ENCODE results near the gene STOML3. TPM values are rescaled to one million over a fixed set of nuclear protein-coding genes. Genes with fewer than 3 reads are reported as not detected.

STOML3 gene
- total RNA-seq, 3 donors from 2014 or later (not counting 1 experiment from before 2014, with no cell fraction given) = not detected

DNA sequence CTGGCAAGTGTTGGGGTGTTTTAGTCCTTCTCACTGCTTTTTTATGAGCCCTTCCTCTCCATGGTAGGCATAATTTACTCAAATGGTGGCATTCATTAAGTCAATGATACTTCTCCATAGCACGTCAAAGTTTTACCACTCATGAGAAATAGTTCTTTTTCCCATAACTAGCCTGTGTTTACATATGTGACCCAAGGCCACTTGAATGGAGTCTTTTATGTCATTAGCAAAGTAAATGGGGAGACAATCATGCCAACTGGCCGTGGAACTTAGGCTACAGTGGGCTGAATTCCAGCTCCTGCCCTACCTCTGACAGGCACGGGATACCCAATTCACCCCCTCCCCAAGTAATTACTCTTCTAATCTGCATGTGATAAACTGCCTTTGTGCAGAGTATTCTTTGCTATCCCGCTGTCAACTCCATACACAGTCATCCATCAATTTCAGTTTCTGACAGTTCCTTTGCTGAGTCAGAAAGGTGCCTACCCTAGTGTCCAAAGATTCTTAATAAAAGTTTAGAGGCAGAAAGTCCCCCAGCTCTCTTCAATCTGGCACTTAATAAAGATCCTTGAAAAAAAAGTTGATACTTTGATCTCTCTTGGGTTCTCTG is 30.3 kb upstream of the STOML3 start:
- Histone ChIP-seq H3K36me3 (ENCODE audit: control insufficient read depth, insufficient read depth, low read length) (peaks cover 69% of the 10 kb centered on the region), H3K4me1 (ENCODE audit: control insufficient read depth, insufficient read depth, low read length) (peaks cover 3% of the 10 kb centered on the region), H3K27me3 (ENCODE audit: control insufficient read depth, insufficient read depth, low read length) (no peaks in the 10 kb centered on the region), H3K9me3 (ENCODE audit: control insufficient read depth, insufficient read depth, low read length) (no peaks in the 10 kb centered on the region), H3K4me3 (ENCODE audit: low read length) (no peak overlapping the region), H3K27ac (ENCODE audit: low read length) (no peak overlapping the region)
- DNase-seq (no peak), ATAC-seq (no peak)
- H3K27ac Mint-ChIP-seq = peak overlapping the region in 1 of 2 donors; percentile 29
- H3K27me3 Mint-ChIP-seq (ENCODE audit: low read depth in 2 of 2) = no peaks in the 10 kb centered on the region
- TF ChIP-seq, protein P1, sequence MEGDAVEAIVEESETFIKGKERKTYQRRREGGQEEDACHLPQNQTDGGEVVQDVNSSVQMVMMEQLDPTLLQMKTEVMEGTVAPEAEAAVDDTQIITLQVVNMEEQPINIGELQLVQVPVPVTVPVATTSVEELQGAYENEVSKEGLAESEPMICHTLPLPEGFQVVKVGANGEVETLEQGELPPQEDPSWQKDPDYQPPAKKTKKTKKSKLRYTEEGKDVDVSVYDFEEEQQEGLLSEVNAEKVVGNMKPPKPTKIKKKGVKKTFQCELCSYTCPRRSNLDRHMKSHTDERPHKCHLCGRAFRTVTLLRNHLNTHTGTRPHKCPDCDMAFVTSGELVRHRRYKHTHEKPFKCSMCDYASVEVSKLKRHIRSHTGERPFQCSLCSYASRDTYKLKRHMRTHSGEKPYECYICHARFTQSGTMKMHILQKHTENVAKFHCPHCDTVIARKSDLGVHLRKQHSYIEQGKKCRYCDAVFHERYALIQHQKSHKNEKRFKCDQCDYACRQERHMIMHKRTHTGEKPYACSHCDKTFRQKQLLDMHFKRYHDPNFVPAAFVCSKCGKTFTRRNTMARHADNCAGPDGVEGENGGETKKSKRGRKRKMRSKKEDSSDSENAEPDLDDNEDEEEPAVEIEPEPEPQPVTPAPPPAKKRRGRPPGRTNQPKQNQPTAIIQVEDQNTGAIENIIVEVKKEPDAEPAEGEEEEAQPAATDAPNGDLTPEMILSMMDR (IDR thresholded peaks at IDR 0.05) = no peak
- intact Hi-C loops (cut with micrococcal nuclease) = no loop called here
- no peak overlapping the region for H3K4me3 Mint-ChIP-seq
- H3K4me1 Mint-ChIP-seq = peaks cover 19 to 22% of the 10 kb centered on the region in 2 donors
- H3K9me3 Mint-ChIP-seq = no peaks in the 10 kb centered on the region
- 98% methylated on average over 3 of the region's 4 CpGs for WGBS (ENCODE audit: insufficient coverage)
- H3K36me3 Mint-ChIP-seq = no peaks in the 10 kb centered on the region

DNA sequence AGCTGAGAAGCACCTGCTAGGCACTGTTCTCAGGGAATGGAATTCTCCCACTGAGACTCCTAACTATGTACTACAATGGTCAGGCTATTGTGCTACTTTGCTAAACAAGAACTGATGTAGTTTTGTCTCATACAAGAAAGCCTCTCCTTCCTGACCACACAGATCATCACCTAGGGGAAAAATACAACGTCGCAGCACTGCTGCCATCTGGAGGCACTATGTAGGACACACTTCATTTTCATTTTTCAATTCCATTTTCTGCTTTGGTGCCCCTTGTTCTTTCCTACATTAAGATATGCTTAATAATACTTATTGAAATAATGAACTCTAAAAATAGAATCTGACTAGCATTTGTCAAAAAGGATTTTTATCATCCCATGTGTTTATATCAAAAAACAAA is 26.2 kb upstream of the STOML3 start:
- 13% methylated on average over 2 of the region's 2 CpGs for WGBS (ENCODE audit: insufficient coverage)
- TF ChIP-seq, protein P1 (IDR thresholded peaks at IDR 0.05) = peak; percentile 46
- Histone ChIP-seq H3K4me3 (ENCODE audit: low read length) (no peak overlapping the region), H3K27ac (ENCODE audit: low read length) (no peak overlapping the region), H3K9me3 (ENCODE audit: control insufficient read depth, insufficient read depth, low read length) (no peaks in the 10 kb centered on the region), H3K27me3 (ENCODE audit: control insufficient read depth, insufficient read depth, low read length) (no peaks in the 10 kb centered on the region), H3K4me1 (ENCODE audit: control insufficient read depth, insufficient read depth, low read length) (peaks cover 3% of the 10 kb centered on the region), H3K36me3 (ENCODE audit: control insufficient read depth, insufficient read depth, low read length) (peaks cover 68% of the 10 kb centered on the region)
- ATAC-seq (peak; percentile 69 to 78 (median 73)), DNase-seq (peak in 1 of 2 donors; percentile 47)
- intact Hi-C loops (cut with micrococcal nuclease) = no loop called here
- peaks cover 19 to 22% of the 10 kb centered on the region in 2 donors for H3K4me1 Mint-ChIP-seq
- no peaks in the 10 kb centered on the region for H3K9me3 Mint-ChIP-seq
- no peak overlapping the region for H3K4me3 Mint-ChIP-seq
- H3K27ac Mint-ChIP-seq = peak overlapping the region; percentile 45 to 57
- H3K36me3 Mint-ChIP-seq = peaks cover 25% of the 10 kb centered on the region
- no peaks in the 10 kb centered on the region for H3K27me3 Mint-ChIP-seq (ENCODE audit: low read depth in 2 of 2)

DNA sequence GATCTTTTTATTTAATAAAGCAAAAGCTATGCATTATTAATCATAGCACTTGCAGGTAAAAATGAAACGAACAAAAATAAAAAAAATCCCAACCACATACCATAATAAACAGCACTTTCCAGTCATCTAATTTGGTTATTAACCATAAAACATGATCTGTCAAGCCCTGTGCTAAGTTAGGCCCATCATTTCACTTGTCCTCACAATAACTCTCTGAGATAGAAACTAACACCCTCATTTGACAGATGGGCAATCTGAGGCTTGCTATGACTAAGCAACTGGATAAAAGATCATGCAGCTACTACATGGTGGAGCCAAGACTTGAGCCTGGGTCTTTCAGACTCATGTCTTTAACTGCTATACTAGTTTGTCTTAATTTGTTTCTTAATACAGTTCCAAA is 25.5 kb upstream of the STOML3 start:
- Histone ChIP-seq H3K9me3 (ENCODE audit: control insufficient read depth, insufficient read depth, low read length) (no peaks in the 10 kb centered on the region), H3K27me3 (ENCODE audit: control insufficient read depth, insufficient read depth, low read length) (no peaks in the 10 kb centered on the region), H3K4me1 (ENCODE audit: control insufficient read depth, insufficient read depth, low read length) (peaks cover 3% of the 10 kb centered on the region), H3K4me3 (ENCODE audit: low read length) (no peak overlapping the region), H3K27ac (ENCODE audit: low read length) (no peak overlapping the region), H3K36me3 (ENCODE audit: control insufficient read depth, insufficient read depth, low read length) (peaks cover 68% of the 10 kb centered on the region)
- Mint-ChIP-seq H3K27me3 (ENCODE audit: low read depth in 2 of 2) (no peaks in the 10 kb centered on the region), H3K4me3 (no peak overlapping the region), H3K27ac (peak overlapping the region in 1 of 2 donors; percentile 45), H3K36me3 (peaks cover 25% of the 10 kb centered on the region), H3K4me1 (peaks cover 19 to 22% of the 10 kb centered on the region in 2 donors), H3K9me3 (no peaks in the 10 kb centered on the region)
- intact Hi-C loops (cut with micrococcal nuclease) = no loop called here
- ATAC-seq (peak; percentile 61 to 73 (median 62)), DNase-seq (no peak)
- TF ChIP-seq, protein P1 (IDR thresholded peaks at IDR 0.05) = no peak
- 20% methylated on average over 1 of the region's 1 CpG for WGBS (ENCODE audit: insufficient coverage)

DNA sequence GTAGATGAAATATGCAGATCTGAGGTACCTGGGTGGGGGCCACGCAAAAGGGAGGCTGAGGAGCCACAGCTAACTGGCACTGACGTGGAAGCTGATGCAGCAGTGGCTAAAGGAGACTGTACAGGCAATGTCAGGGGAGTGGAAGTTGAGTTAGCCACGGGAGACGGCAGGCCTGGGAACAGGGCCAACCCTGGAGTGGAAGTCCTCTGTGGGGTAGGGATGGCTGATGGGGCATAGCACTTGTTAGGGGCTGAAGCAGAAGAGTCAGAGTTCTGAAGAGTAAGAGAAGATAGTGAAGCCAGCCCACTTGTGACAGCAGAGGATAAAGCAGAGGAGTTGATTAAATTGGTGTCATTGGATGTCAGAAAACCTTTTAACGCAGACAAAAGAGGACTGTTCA is 22.8 kb upstream of the STOML3 start:
- intact Hi-C loops (cut with micrococcal nuclease) = no loop called here
- 96% methylated on average over 5 of the region's 5 CpGs for WGBS (ENCODE audit: insufficient coverage)
- ATAC-seq (no peak), DNase-seq (no peak)
- Mint-ChIP-seq H3K27me3 (ENCODE audit: low read depth in 2 of 2) (no peaks in the 10 kb centered on the region), H3K36me3 (peaks cover 36% of the 10 kb centered on the region), H3K4me3 (no peak overlapping the region), H3K4me1 (peaks cover 16% of the 10 kb centered on the region in 2 donors), H3K27ac (peak overlapping the region in 1 of 2 donors; percentile 10), H3K9me3 (no peaks in the 10 kb centered on the region)
- Histone ChIP-seq H3K27ac (ENCODE audit: low read length) (no peak overlapping the region), H3K4me1 (ENCODE audit: control insufficient read depth, insufficient read depth, low read length) (peaks cover 3% of the 10 kb centered on the region), H3K9me3 (ENCODE audit: control insufficient read depth, insufficient read depth, low read length) (no peaks in the 10 kb centered on the region), H3K36me3 (ENCODE audit: control insufficient read depth, insufficient read depth, low read length) (peaks cover 77% of the 10 kb centered on the region), H3K4me3 (ENCODE audit: low read length) (no peak overlapping the region), H3K27me3 (ENCODE audit: control insufficient read depth, insufficient read depth, low read length) (no peaks in the 10 kb centered on the region)
- TF ChIP-seq, protein P1 (IDR thresholded peaks at IDR 0.05) = no peak
